Mesenteric fat pad (tissue), 1 donor: ENCODE data around the gene CRYBG1. TPM values are rescaled to one million over a fixed set of nuclear protein-coding genes. Genes with fewer than 3 reads are reported as not detected.
"Not testable (repeated sequence)": the region's sequence is repeated elsewhere in the genome, so short reads cannot be mapped to it uniquely, and the experiment has no call there.

Experiments
- DNase-seq: peaks from one replicate; pipeline ENCODE4 v3.0.0-alpha.2; 2020; ENCODE audit warnings: low spot score
- total RNA-seq: library from RNA; stranded (reverse); fragmentation: NEBNext Ultra II Directional; extraction: Animal tissue kit (Norgen Biotek cat#: 25700); gene quantifications from one replicate; pipeline ENCODE4 v1.2.1, GENCODE V29; 2021
- donor health status: DM: yes; HTN: yes; CAD: no.

CRYBG1 gene
- total RNA-seq, 1 donor from 2014 or later = 27.4 TPM

GRCh38 chr6:106546691-106547414 lies 186.3 kb downstream of the CRYBG1 start:
- no peak for DNase-seq

- DNase-seq = no peak
Observed at GRCh38 chr6:106547601-106548453, 187.3 kb downstream of the CRYBG1 start.

DNA sequence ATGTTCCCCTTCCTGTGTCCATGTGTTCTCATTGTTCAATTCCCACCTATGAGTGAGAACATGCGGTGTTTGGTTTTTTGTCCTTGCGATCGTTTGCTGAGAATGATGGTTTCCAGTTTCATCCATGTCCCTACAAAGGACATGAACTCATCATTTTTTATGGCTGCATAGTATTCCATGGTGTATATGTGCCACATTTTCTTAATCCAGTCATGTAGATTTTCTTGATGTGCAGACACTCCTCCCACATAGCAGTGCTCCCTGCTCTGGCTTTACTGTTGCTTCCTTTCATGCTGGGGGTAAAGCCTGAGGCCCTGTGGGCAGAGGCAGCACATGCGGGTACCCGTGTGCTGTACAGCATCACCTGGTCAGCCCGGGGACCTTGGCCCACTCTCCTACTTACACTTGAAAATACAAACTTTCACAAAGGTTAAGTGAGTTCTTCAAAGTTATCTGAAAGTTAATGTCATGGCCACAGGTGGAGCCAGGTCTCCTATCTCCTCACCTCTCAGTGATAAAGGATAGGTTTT lies 188.5 kb downstream of the CRYBG1 start:
- not testable (repeated sequence) for DNase-seq

GRCh38 chr6:106549521-106549920 lies 189.0 kb downstream of the CRYBG1 start:
- DNase-seq = no peak

DNA sequence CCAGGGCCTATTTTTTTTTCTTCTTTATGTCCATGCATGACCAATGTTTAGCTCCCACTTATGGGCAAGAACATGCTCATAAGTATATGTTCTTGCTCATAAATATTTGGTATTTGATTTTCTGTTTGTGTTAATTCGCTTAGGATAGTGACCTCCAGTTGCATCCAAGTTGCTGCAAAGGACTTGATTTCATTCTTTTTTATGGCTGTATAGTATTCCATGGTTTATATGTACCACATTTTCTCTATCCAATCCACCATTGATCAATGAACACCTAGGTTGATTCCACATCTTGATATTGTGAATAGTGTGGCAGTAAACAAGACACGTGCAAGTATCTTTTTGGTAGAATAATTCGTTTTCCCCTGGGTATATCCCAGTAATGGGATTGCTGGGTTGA lies 190.6 kb downstream of the CRYBG1 start:
- no peak for DNase-seq

- DNase-seq = no peak
Observed at GRCh38 chr6:106553440-106553839, 192.9 kb downstream of the CRYBG1 start.

GRCh38 chr6:106555767-106556166 lies 195.2 kb downstream of the CRYBG1 start:
- DNase-seq = no peak

GRCh38 chr6:106556368-106556960 lies 195.9 kb downstream of the CRYBG1 start:
- DNase-seq = no peak

DNA sequence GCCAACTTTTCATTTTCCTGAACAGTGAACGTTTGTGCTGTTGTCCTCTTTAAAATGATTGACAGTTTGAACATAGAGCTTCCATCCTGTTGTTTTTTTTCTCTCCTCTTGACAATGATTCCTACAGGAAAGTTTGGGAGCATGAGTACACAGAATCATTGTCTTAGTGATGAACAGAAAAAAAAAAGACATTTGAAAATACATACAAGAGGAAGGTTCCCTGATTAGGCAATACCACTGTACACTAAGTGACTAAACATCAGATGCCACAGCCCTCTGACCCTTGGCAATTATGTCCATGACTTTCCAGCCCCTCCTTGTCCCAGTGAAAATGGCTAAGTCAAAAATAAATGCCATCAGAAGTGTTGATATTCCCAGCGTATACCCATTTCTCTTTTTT lies 197.3 kb downstream of the CRYBG1 start:
- DNase-seq = no peak

GRCh38 chr6:106558364-106558763 lies 197.8 kb downstream of the CRYBG1 start:
- no peak for DNase-seq

- not testable (repeated sequence) for DNase-seq
Observed at GRCh38 chr6:106559659-106560058, 199.1 kb downstream of the CRYBG1 start.

DNA sequence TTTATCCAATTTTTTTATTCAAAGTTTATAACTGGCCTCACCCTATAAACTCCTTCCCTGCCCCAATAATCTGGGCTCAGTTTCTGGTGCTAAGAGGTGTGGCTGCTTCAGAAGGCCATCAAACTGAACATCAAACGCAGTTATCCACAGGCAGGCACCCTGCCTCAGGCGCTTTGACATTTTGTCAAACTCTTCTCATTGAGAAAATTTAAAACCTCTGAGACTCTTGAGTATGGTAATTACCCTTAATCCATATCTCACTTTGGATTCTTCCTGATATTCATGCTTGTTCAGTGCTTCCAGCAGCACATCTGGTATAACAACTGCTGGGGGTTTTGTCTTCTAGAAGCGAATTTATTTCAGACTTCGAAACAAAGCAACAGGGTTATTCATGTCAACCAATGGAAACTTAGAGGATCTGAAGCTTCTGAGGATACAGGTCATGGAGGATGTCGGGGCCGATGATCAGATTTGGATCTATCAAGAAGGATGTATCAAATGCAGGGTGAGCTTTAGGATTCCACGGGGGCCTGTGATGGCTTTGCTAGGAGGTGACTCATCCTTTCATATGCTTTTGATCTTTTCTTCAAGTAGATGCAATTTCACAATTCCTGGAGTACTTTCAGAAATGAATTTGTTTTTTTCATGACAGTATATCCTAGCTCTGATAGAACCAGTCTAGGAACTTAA lies 200.6 kb downstream of the CRYBG1 start:
- DNase-seq = no peak

DNA sequence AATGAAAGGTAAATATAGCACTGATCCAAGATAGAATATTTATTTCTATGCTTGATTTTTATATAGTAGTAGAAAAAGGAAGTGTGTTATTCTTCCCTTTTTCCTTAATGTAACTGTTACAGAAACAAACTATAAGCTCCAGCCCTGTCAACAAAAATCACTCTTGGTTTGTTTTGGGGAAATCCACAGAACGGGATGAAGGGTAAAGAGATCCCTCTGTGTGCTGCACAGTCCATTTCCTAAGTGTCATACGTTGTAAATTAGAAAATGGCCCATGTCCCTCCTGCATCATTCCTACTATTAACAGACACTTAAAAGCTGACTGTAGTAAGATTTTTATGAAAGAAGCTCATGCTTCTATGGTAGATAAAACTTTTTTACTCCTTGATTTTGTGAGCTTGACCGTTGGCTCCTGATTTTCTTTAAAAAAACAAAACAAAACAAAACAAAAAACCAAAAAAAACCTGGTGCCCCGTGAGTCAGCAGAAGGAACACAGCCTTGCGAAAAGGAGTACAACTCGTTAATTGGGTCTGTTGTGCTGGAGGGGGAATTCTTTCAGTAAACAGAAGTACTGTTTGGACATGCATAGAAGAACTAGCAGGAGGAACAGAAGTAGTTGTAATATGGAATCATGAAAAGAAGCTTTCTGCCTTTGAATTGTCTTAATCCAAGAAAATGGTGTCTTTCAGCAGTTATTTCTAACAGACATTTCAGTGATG lies 201.3 kb downstream of the CRYBG1 start:
- DNase-seq = no peak

GRCh38 chr6:106563614-106564013 lies 203.1 kb downstream of the CRYBG1 start:
- DNase-seq = no peak

- no peak for DNase-seq
Observed at GRCh38 chr6:106564476-106564875, 204.0 kb downstream of the CRYBG1 start.

DNA sequence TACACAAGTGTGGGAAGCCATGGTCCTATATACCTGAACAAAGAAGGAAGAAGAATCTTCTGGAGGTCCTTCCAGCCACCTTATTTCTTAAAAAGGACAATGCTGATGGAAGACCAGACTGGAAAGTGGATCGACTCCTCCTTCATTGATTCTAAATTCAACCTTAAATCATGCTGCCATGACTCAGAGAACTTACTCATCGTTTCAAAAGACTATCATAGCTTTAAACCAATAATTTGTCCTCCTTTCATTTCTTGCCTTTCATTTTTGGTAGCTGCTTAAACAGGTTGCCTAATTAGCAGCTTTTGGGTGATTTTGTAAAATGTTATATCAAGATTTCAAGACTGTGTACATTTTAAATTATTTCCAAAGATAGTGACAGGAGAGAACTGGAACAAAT lies 208.0 kb downstream of the CRYBG1 start:
- DNase-seq = no peak

GRCh38 chr6:106569428-106569827 lies 208.9 kb downstream of the CRYBG1 start:
- no peak for DNase-seq

- DNase-seq = no peak
Observed at GRCh38 chr6:106572436-106572835, 211.9 kb downstream of the CRYBG1 start.

- DNase-seq = no peak
Observed at GRCh38 chr6:106572875-106573585, 212.5 kb downstream of the CRYBG1 start.
